Calu3 (cell line): ENCODE measurements around the gene VEGFD. TPM values are rescaled to one million over a fixed set of nuclear protein-coding genes. Genes with fewer than 3 reads are reported as not detected.

Experiments used
- BruUV-seq: library from RNA; stranded (reverse); fragments of 400-500 nt; replicated peaks from 2 replicates; lab custom pipeline; 2021; lab: Mats Ljungman, UMichigan
- CTCF ChIA-PET: fragments of 300-600 bp; sonication (Branson Sonifier 250); formaldehyde crosslinking; loops from one replicate; lab custom pipeline; 2022; ENCODE audit warnings: antibody characterized with exemption; lab: Charles Lee
- DNase-seq: peaks from one replicate; pipeline ENCODE4 v3.0.0; 2022
- H3K27ac Mint-ChIP-seq: one replicate; pipeline ENCODE4 v1.8.0; 2022; ENCODE audit warnings: mixed read lengths; ENCODE audit not compliant: unreplicated experiment
- H3K27me3 Mint-ChIP-seq: one replicate; pipeline ENCODE4 v1.8.0; 2022; ENCODE audit warnings: mixed read lengths; ENCODE audit not compliant: unreplicated experiment
- H3K36me3 Mint-ChIP-seq: one replicate; pipeline ENCODE4 v1.8.0; 2022; ENCODE audit warnings: mild to moderate bottlenecking, moderate library complexity, mixed read lengths; ENCODE audit not compliant: insufficient read depth, unreplicated experiment
- H3K4me1 Mint-ChIP-seq: one replicate; pipeline ENCODE4 v1.8.0; 2022; ENCODE audit warnings: mild to moderate bottlenecking, low read depth, mixed read lengths; ENCODE audit not compliant: unreplicated experiment
- H3K4me3 Mint-ChIP-seq: one replicate; pipeline ENCODE4 v1.8.0; 2022; ENCODE audit warnings: mild to moderate bottlenecking, low read depth, moderate library complexity, mixed read lengths; ENCODE audit not compliant: unreplicated experiment
- H3K9me3 Mint-ChIP-seq: one replicate; pipeline ENCODE4 v1.8.0; 2022; ENCODE audit warnings: low read depth, mixed read lengths; ENCODE audit not compliant: unreplicated experiment
- intact Hi-C: fragments of 100-400 bp; cut with micrococcal nuclease; formaldehyde crosslinking; loops from one replicate; pipeline ENCODE4 v1.10.0; 2022; ENCODE audit not compliant: unreplicated experiment
- total RNA-seq: library from RNA; stranded (reverse); gene quantifications from 2 replicates; pipeline ENCODE4 v1.2.3, GENCODE V29; 2022
- TF ChIP-seq, protein P1 (sequence below): fragments of 200-600 bp; IDR thresholded peaks from one replicate; pipeline ENCODE4 v1.8.0; 2022; ENCODE audit warnings: antibody characterized with exemption; ENCODE audit not compliant: unreplicated experiment

Gene VEGFD
- total RNA-seq, 1 experiment from 2014 or later = 0.97 TPM

DNA sequence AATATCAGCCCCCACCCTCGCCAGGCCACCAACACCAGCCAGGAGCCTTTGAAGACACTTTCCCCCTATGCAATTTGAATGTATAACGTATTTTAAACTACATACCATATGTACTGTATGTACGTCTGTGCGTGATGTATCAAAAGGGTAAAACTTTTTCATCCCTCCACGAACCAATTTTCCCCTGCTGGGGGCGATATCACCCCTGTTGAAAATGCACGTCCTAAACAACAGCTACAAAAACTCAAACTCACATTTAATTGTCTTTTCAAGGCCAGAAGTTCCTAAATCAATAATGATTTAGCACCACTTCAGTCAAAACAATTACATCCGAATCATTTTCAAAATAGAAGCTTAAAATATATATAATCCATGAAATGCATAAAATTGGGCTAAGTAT, 1.4 kb downstream of the VEGFD start:
- Mint-ChIP-seq H3K36me3 (no peaks in the 10 kb centered on the region), H3K27me3 (no peaks in the 10 kb centered on the region), H3K4me3 (no peak overlapping the region), H3K27ac (no peak overlapping the region), H3K9me3 (no peaks in the 10 kb centered on the region), H3K4me1 (peaks cover 8% of the 10 kb centered on the region)
- CTCF ChIA-PET = no interaction called here
- no TSS peak for BruUV-seq
- TF ChIP-seq, protein P1, sequence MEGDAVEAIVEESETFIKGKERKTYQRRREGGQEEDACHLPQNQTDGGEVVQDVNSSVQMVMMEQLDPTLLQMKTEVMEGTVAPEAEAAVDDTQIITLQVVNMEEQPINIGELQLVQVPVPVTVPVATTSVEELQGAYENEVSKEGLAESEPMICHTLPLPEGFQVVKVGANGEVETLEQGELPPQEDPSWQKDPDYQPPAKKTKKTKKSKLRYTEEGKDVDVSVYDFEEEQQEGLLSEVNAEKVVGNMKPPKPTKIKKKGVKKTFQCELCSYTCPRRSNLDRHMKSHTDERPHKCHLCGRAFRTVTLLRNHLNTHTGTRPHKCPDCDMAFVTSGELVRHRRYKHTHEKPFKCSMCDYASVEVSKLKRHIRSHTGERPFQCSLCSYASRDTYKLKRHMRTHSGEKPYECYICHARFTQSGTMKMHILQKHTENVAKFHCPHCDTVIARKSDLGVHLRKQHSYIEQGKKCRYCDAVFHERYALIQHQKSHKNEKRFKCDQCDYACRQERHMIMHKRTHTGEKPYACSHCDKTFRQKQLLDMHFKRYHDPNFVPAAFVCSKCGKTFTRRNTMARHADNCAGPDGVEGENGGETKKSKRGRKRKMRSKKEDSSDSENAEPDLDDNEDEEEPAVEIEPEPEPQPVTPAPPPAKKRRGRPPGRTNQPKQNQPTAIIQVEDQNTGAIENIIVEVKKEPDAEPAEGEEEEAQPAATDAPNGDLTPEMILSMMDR = no peak
- intact Hi-C loops = no loop called here
- DNase-seq = no peak

DNA sequence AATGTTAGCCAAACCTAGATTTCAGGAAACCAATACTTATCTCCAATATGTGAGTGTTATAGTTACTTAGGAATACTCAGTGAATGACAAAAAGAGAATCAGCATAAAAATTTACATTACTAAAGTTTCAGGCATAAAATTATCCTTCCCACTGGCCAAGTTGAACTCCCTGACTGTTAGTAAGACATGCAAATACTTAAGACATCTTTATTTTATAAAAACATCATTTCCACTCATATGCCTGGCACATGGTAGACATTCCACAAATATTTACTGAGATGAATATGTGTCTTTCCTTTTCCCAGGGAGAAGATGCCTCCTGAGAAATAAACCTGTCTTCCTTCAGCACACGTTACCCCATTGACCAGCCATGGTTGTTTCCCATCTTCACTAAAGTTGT, 7.3 kb downstream of the VEGFD start:
- no peak for DNase-seq
- Mint-ChIP-seq H3K4me3 (no peak overlapping the region), H3K27ac (no peak overlapping the region), H3K9me3 (peaks cover 3% of the 10 kb centered on the region), H3K36me3 (no peaks in the 10 kb centered on the region), H3K27me3 (no peaks in the 10 kb centered on the region), H3K4me1 (no peaks in the 10 kb centered on the region)
- intact Hi-C loops = no loop called here
- no TSS peak for BruUV-seq
- CTCF ChIA-PET = no interaction called here
- TF ChIP-seq, protein P1 = no peak

DNA sequence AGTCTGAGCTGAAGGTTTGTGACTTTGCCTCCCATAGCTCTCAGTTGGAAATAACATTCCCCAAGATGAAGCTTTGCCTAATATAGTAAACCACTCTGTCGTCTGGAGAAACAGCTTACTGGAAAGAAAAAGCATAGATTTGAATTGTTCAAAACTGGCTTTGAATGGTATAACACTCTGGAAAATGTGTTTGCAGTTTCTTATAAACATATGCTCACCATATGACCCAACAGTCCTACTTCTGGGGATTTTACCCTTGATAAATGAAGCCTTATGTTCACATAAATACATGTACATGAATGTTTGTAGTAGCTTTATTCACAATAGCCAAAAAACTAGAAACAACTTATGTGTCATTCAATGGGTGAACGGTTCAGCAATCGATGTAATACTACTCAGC, 10.2 kb downstream of the VEGFD start:
- no peak overlapping the region for H3K4me3 Mint-ChIP-seq
- CTCF ChIA-PET = no interaction called here
- H3K27me3 Mint-ChIP-seq = no peaks in the 10 kb centered on the region
- H3K4me1 Mint-ChIP-seq = no peaks in the 10 kb centered on the region
- H3K9me3 Mint-ChIP-seq = peaks cover 3% of the 10 kb centered on the region
- TF ChIP-seq, protein P1 = no peak
- H3K36me3 Mint-ChIP-seq = peaks cover 5% of the 10 kb centered on the region
- BruUV-seq = no TSS peak
- H3K27ac Mint-ChIP-seq = no peak overlapping the region
- DNase-seq = no peak
- intact Hi-C loops = no loop called here

DNA sequence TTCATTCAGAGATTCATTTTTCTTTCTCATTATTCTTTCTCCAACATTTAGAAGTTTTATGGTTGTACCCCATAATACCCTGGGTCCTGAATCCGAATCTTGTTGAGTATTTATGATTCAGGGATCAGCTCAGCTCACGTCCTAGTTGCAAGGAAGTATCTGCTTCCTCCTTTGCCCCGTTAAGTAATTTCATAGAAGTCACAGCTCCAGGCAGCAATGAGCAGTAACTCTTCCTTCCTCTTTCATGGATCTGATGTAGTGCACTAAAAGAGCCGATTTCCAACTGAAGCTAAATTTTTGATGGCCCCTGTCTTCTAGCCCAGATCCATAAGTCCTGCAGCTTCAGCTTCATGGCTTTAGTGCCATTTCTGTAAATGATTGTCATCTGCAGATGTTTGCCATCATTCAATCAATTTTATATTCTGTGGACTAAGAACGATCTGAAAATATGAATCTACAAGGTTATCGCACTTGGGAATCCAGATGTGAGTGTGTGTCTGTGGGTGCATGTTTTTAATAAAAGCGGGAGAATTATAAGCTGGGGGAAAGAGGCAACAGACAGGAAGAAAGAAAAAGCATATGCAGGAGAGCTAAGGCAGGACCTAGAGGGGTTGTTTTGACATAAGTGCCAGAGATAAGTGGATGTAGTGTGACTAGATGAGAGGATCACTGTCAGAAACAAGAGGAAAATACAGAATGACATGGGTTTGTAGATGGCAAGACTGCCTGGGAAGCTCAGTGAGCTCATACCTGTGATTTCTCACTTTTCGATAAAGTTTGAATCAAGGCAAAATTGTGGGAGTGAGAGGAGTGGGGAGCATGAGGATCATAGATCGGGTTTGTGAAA, 17.5 kb downstream of the VEGFD start:
- Mint-ChIP-seq H3K27ac (no peak overlapping the region), H3K4me1 (no peaks in the 10 kb centered on the region), H3K27me3 (no peaks in the 10 kb centered on the region), H3K4me3 (no peak overlapping the region), H3K9me3 (no peaks in the 10 kb centered on the region), H3K36me3 (peaks cover 5% of the 10 kb centered on the region)
- DNase-seq = no peak
- no TSS peak for BruUV-seq
- CTCF ChIA-PET = no interaction called here
- intact Hi-C loops = no loop called here
- TF ChIP-seq, protein P1 = no peak
